ENCODE results near the gene CCL11.

- TF ChIP-seq CTCF (IDR thresholded peaks at IDR 0.05; ENCODE audit: low read length) (no peak), EZH2 (optimal IDR thresholded peaks at IDR 0.05; ENCODE audit: low read depth, low read length) (no peak), EZH2phosphoT487 (IDR thresholded peaks at IDR 0.05; ENCODE audit: low read length) (no peak)
Measured at GRCh38 chr17:34241062-34241461, 44.5 kb upstream of the CCL11 start.

Data from MM.1S (cell line).